HG03460 (cell line): Measurements from ENCODE around the gene HAS3.
"Not testable (repeated sequence)": the region's sequence is repeated elsewhere in the genome, so short reads cannot be mapped to it uniquely, and the experiment has no call there.

ENCODE experiments used
- ATAC-seq: cut with Tn5 transposase; IDR thresholded peaks from one replicate; pipeline ENCODE4 v1.9.1; 2021; ENCODE audit not compliant: unreplicated experiment

Gene HAS3

GRCh38 chr16:69105501-69106361 is at the start of gene HAS3:
TSS of gene HAS3 (plus strand) at chr16:69105653. CDS start at chr16:69109396, 3,743 bp downstream.
- ATAC-seq: no peak

- ATAC-seq: no peak
Measured at GRCh38 chr16:69055980-69056379, 49.5 kb upstream of the HAS3 start.

GRCh38 chr16:69056421-69056820 is 49.0 kb upstream of the HAS3 start:
- no peak for ATAC-seq

- no peak for ATAC-seq
Measured at GRCh38 chr16:69057400-69058378, 47.8 kb upstream of the HAS3 start.

- not testable (repeated sequence) for ATAC-seq
Measured at GRCh38 chr16:69063491-69063890, 42.0 kb upstream of the HAS3 start.

GRCh38 chr16:69064124-69064763 is 41.2 kb upstream of the HAS3 start:
- ATAC-seq: no peak

GRCh38 chr16:69064764-69065313 is 40.6 kb upstream of the HAS3 start:
- no peak for ATAC-seq

- no peak for ATAC-seq
Measured at GRCh38 chr16:69069504-69069903, 35.9 kb upstream of the HAS3 start.

GRCh38 chr16:69071036-69071435 is 34.4 kb upstream of the HAS3 start:
- no peak for ATAC-seq

- no peak for ATAC-seq
Measured at GRCh38 chr16:69072640-69072974, 32.8 kb upstream of the HAS3 start.

GRCh38 chr16:69073181-69073702 is 32.2 kb upstream of the HAS3 start:
- ATAC-seq: no peak

- ATAC-seq: no peak
Measured at GRCh38 chr16:69077251-69077650, 28.2 kb upstream of the HAS3 start.

GRCh38 chr16:69078073-69078472 is 27.4 kb upstream of the HAS3 start:
- no peak for ATAC-seq

- ATAC-seq: no peak
Measured at GRCh38 chr16:69079697-69080096, 25.8 kb upstream of the HAS3 start.

GRCh38 chr16:69083306-69083941 is 22.0 kb upstream of the HAS3 start:
- no peak for ATAC-seq

- ATAC-seq: no peak
Measured at GRCh38 chr16:69084289-69084688, 21.2 kb upstream of the HAS3 start.

GRCh38 chr16:69085032-69085695 is 20.3 kb upstream of the HAS3 start:
- ATAC-seq: no peak

GRCh38 chr16:69087161-69087581 is 18.3 kb upstream of the HAS3 start:
- no peak for ATAC-seq

GRCh38 chr16:69088684-69089083 is 16.8 kb upstream of the HAS3 start:
- ATAC-seq: no peak
